ENCODE measurements around the gene VIM. TPM values are rescaled to one million over a fixed set of nuclear protein-coding genes. Genes with fewer than 3 reads are reported as not detected.
"Not testable (repeated sequence)": the region's sequence is repeated elsewhere in the genome, so short reads cannot be mapped to it uniquely, and the experiment has no call there.

VIM gene
- total and polyA plus RNA-seq, 8 donors: 269 to 723 (median 496) TPM

DNA sequence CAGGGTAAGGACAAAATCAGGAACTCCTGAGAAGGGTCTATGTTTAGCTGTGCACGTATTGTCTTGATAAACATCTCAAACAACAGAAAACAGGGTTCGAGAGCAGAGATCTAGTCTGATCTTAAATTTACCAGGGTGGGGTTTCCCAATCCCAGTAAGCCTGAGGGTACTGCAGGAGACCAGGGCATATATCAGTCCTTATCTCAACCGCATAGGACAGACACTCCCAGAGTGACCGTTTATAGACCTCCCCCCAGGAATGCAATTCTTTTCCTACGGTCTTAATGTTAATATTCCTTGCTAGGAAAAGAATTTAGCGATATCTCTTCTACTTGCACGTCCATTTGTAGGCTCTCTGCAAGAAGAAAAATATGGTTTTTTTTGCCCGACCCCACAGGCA is 35.5 kb downstream of the VIM start:
- intact Hi-C loops (cut with DNase I; ENCODE audit: low total_unique reads): no loop called here
- no peak overlapping the region for H3K4me3 ChIP-seq
- TF ChIP-seq EP300 (IDR thresholded peaks at IDR 0.05) (no peak), POLR2A (IDR thresholded peaks at IDR 0.05) (no peak), POLR2AphosphoS5 (IDR thresholded peaks at IDR 0.05) (no peak)
- TF ChIP-seq, protein P1, sequence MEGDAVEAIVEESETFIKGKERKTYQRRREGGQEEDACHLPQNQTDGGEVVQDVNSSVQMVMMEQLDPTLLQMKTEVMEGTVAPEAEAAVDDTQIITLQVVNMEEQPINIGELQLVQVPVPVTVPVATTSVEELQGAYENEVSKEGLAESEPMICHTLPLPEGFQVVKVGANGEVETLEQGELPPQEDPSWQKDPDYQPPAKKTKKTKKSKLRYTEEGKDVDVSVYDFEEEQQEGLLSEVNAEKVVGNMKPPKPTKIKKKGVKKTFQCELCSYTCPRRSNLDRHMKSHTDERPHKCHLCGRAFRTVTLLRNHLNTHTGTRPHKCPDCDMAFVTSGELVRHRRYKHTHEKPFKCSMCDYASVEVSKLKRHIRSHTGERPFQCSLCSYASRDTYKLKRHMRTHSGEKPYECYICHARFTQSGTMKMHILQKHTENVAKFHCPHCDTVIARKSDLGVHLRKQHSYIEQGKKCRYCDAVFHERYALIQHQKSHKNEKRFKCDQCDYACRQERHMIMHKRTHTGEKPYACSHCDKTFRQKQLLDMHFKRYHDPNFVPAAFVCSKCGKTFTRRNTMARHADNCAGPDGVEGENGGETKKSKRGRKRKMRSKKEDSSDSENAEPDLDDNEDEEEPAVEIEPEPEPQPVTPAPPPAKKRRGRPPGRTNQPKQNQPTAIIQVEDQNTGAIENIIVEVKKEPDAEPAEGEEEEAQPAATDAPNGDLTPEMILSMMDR (IDR thresholded peaks at IDR 0.05): no peak
- H3K27ac ChIP-seq: no peak overlapping the region
- H3K9me3 ChIP-seq: peaks cover 16 to 35% (median 30%) of the 10 kb centered on the region in 4 donors
- H3K36me3 ChIP-seq: no peaks in the 10 kb centered on the region
- no peak for DNase-seq
- H3K4me1 ChIP-seq: no peaks in the 10 kb centered on the region
- H3K27me3 ChIP-seq: peaks cover 0 to 14% (median 0%) of the 10 kb centered on the region in 3 donors
- 87 to 91% (median 90%) methylated on average over 8 of the region's 8 CpGs for WGBS, 5 donors

DNA sequence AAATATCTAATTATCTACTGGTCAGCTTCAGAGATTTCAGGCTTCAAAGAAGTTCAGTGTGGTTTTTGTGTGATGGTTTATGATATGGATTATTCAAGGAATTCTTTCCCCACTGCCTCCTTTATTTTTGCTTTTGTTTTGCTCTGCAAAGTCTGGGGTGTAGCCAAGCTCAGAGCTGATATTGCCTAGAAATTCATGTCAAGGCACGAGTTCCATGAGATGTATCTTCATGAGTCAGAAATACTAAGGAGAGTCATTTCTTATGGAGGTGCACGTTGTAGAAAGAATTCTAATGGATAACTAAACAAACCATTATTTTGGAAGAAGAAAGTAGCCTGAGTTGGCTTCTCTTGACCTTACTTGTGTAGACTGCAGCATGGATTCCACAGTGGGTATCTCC is 37.4 kb downstream of the VIM start:
- peaks cover 0 to 14% (median 0%) of the 10 kb centered on the region in 3 donors for H3K27me3 ChIP-seq
- TF ChIP-seq POLR2A (IDR thresholded peaks at IDR 0.05) (no peak), POLR2AphosphoS5 (IDR thresholded peaks at IDR 0.05) (no peak), EP300 (IDR thresholded peaks at IDR 0.05) (no peak)
- TF ChIP-seq, protein P1 (IDR thresholded peaks at IDR 0.05): no peak
- H3K27ac ChIP-seq: no peak overlapping the region
- peaks cover 16 to 35% (median 30%) of the 10 kb centered on the region in 4 donors for H3K9me3 ChIP-seq
- intact Hi-C loops (cut with DNase I; ENCODE audit: low total_unique reads): no loop called here
- H3K4me1 ChIP-seq: no peaks in the 10 kb centered on the region
- H3K4me3 ChIP-seq: no peak overlapping the region
- DNase-seq: no peak
- 68 to 85% (median 75%) methylated on average over 2 of the region's 2 CpGs for WGBS, 5 donors
- no peaks in the 10 kb centered on the region for H3K36me3 ChIP-seq

DNA sequence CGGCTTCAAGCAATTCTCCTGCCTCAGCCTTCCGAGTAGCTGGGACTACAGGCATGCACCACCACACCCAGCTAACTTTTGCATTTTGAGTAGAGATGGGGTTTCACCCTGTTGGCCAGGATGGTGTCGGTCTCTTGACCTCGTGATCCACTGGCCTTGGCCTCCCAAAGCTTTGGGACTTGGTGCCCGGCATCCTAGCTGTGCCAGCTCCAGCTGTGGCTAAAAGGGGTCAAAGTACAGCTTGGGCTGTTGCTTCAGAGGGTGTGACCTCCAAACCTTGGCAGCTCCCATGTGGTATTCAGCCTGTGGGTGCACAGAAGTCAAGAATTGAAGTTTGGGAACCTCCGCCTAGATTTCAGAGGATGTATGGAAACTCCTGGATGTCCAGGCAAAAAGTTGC is 38.5 kb downstream of the VIM start:
- DNase-seq; H3K36me3 ChIP-seq; H3K4me3 ChIP-seq; intact Hi-C loops (cut with DNase I; ENCODE audit: low total_unique reads); H3K4me1 ChIP-seq; H3K27ac ChIP-seq: not testable (repeated sequence)
- peaks cover 16 to 33% (median 29%) of the 10 kb centered on the region in 4 donors for H3K9me3 ChIP-seq
- peaks cover 0 to 14% (median 0%) of the 10 kb centered on the region in 3 donors for H3K27me3 ChIP-seq
- 84 to 91% (median 85%) methylated on average over 3 to 6 of the region's 6 CpGs for WGBS, 5 donors

DNA sequence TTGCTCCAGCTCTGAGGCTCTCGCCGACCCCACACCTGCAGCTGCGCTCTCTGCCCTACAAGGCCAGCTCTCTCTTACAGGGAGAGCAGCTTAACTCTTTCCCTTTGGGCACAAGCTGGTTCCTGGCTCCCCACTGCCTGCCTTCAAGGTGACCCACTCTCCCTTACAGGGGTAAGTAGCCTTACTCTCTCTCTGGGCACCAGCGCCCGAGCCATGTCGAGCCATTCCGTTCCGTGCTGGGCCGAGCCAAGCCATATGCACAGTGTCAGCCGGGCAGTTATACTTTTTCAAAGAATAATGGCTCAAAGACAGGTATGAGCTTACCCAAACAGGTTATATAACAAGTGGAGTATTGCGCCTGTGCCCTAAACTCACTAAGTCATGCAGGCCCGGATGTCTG is 44.6 kb downstream of the VIM start:
- no peak overlapping the region for H3K4me3 ChIP-seq
- intact Hi-C loops (cut with DNase I; ENCODE audit: low total_unique reads): no loop called here
- no peak for TF ChIP-seq EP300 (IDR thresholded peaks at IDR 0.05)
- TF ChIP-seq POLR2AphosphoS5 (IDR thresholded peaks at IDR 0.05): no peak
- TF ChIP-seq, protein P1 (IDR thresholded peaks at IDR 0.05): no peak
- no peak for TF ChIP-seq POLR2A (IDR thresholded peaks at IDR 0.05)

DNA sequence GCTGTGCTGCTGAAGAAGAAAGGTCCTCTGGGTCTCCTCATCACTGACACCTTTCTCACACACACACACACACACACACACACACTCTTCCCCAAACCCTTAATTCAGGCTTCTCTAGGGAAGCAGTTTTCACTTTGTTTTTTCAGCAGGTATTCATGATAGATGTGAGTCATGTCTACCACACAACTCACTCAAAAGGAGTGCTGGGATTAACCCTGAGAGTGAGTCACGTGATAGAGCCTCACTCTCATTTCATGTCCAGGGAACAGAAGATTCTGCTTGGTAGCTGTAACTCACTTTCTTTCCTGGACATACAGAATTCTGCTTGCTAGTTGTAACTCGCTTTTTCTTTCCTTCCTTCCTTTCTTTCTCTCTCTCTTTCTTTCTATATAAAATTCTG is 45.4 kb downstream of the VIM start:
- no peak overlapping the region for H3K27ac ChIP-seq
- no peaks in the 10 kb centered on the region for H3K4me1 ChIP-seq
- no peaks in the 10 kb centered on the region for H3K36me3 ChIP-seq
- intact Hi-C loops (cut with DNase I; ENCODE audit: low total_unique reads): no loop called here
- TF ChIP-seq, protein P1 (IDR thresholded peaks at IDR 0.05): no peak
- no peak for TF ChIP-seq EP300 (IDR thresholded peaks at IDR 0.05)
- no peak for TF ChIP-seq POLR2AphosphoS5 (IDR thresholded peaks at IDR 0.05)
- TF ChIP-seq POLR2A (IDR thresholded peaks at IDR 0.05): no peak
- H3K4me3 ChIP-seq: no peak overlapping the region
- H3K27me3 ChIP-seq: no peaks in the 10 kb centered on the region
- peaks cover 0 to 18% (median 0%) of the 10 kb centered on the region in 4 donors for H3K9me3 ChIP-seq
- no peak for DNase-seq
- 56 to 75% (median 66%) methylated on average over 2 of the region's 2 CpGs for WGBS, 5 donors

More for the DNA sequence above, 44.6 kb downstream of the VIM start:
- DNase-seq: no peak
- Histone ChIP-seq H3K27ac (no peak overlapping the region), H3K4me1 (no peaks in the 10 kb centered on the region), H3K9me3 (peaks cover 0 to 18% (median 0%) of the 10 kb centered on the region in 4 donors), H3K36me3 (no peaks in the 10 kb centered on the region), H3K27me3 (no peaks in the 10 kb centered on the region)
- 86 to 94% (median 91%) methylated on average over 12 of the region's 12 CpGs for WGBS, 5 donors
